Hepatocyte (in vitro differentiated cells): ENCODE results near the gene EIF4E1B.

ENCODE experiments used
- EZH2phosphoT487 ChIP-seq: fragments of 200-600 bp; sonication (generic); IDR thresholded peaks from one replicate; pipeline ENCODE4 v1.6.1; 2018; ENCODE audit warnings: antibody characterized with exemption, mild to moderate bottlenecking, low read depth, moderate library complexity; ENCODE audit not compliant: unreplicated experiment, severe bottlenecking
- TF ChIP-seq, protein P1 (sequence below): fragments of 200-600 bp; sonication (generic); IDR thresholded peaks from 2 replicates; pipeline ENCODE4 v1.5.1; 2016; ENCODE audit warnings: antibody characterized with exemption, mild to moderate bottlenecking; ENCODE audit not compliant: poor library complexity

DNA sequence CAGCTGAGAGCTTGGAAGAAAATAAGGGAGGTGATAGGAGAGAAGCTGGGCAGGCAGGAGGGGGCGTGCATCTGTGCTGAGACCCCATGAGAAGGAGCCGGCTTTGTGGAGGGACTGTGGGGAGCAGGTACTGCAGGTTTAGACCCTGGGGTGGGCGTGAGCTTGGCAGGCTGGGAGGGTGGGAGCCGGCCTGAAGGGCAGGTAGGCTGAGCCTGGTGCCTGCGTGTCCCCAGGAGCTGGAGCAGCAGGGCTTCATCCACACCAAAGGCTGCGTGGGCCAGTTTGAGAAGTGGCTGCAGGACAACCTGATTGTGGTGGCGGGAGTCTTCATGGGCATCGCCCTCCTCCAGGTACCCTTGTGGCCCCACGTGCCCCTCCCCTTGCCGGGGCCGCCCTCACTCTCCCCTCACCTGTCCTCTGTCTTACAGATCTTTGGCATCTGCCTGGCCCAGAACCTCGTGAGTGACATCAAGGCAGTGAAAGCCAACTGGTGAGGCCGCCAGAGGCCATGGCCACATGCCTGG is 26.1 kb downstream of the EIF4E1B start:
- TF ChIP-seq EZH2phosphoT487 = no peak
- TF ChIP-seq, protein P1, sequence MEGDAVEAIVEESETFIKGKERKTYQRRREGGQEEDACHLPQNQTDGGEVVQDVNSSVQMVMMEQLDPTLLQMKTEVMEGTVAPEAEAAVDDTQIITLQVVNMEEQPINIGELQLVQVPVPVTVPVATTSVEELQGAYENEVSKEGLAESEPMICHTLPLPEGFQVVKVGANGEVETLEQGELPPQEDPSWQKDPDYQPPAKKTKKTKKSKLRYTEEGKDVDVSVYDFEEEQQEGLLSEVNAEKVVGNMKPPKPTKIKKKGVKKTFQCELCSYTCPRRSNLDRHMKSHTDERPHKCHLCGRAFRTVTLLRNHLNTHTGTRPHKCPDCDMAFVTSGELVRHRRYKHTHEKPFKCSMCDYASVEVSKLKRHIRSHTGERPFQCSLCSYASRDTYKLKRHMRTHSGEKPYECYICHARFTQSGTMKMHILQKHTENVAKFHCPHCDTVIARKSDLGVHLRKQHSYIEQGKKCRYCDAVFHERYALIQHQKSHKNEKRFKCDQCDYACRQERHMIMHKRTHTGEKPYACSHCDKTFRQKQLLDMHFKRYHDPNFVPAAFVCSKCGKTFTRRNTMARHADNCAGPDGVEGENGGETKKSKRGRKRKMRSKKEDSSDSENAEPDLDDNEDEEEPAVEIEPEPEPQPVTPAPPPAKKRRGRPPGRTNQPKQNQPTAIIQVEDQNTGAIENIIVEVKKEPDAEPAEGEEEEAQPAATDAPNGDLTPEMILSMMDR = no peak
